Measurements from ENCODE around the gene MPZL3. TPM values are rescaled to one million over a fixed set of nuclear protein-coding genes. Genes with fewer than 3 reads are reported as not detected.

The MPZL3 gene
- polyA plus RNA-seq, 1 donor (not counting 4 experiments of a cell fraction or from before 2014, with no cell fraction given): 7.9 TPM

- Histone ChIP-seq H3K4me3 (ENCODE audit: control insufficient read depth in 2 of 3, extremely low read depth in 1 of 3, insufficient read depth in 2 of 3, low read depth in 1 of 3, low read length in 3 of 3) (no peak overlapping the region), H3K9me1 (ENCODE audit: control insufficient read depth, extremely low read depth, insufficient read depth, low read length) (no peaks in the 10 kb centered on the region), H4K20me1 (ENCODE audit: control insufficient read depth, extremely low read depth, insufficient read depth, low read length) (no peaks in the 10 kb centered on the region), H3K79me2 (ENCODE audit: control insufficient read depth, insufficient read depth, low read length) (no peaks in the 10 kb centered on the region), H3K9me3 (ENCODE audit: control insufficient read depth, low read depth, low read length) (no peaks in the 10 kb centered on the region), H3K4me2 (ENCODE audit: control insufficient read depth, extremely low read depth, insufficient read depth, low read depth, low read length) (no peak overlapping the region), H3K4me1 (ENCODE audit: control insufficient read depth, extremely low read depth, insufficient read depth, low read length) (peaks cover 10% of the 10 kb centered on the region), H3K27me3 (ENCODE audit: control insufficient read depth, extremely low read depth, insufficient read depth, low read length) (no peaks in the 10 kb centered on the region), H3K9ac (ENCODE audit: control insufficient read depth, extremely low read depth, insufficient read depth, low read length) (no peak overlapping the region), H3K36me3 (ENCODE audit: control insufficient read depth in 2 of 2, extremely low read depth in 1 of 2, insufficient read depth in 2 of 2, low read length in 2 of 2) (no peaks in the 10 kb centered on the region), H2AFZ (ENCODE audit: control insufficient read depth, low read length) (no peak overlapping the region), H3K27ac (ENCODE audit: control insufficient read depth, insufficient read depth, low read length) (no peak overlapping the region)
- dilution Hi-C loops (cut with MboI; ENCODE audit: extremely low pct_ligation_motif_present, low sequenced_read_pairs): no loop called here
- DNase-seq (ENCODE audit: low read depth, low spot score) (no peak), FAIRE-seq (no peak)
- TF ChIP-seq CTCF (optimal IDR thresholded peaks at IDR 0.05 in 1 of 3, IDR thresholded peaks at IDR 0.05 in 1 of 3, conservative IDR thresholded peaks at IDR 0.05 in 1 of 3; ENCODE audit: extremely low read depth in 1 of 3, insufficient read depth in 2 of 3, low read length in 3 of 3): no peak
- no peak for TF ChIP-seq EZH2 (IDR thresholded peaks at IDR 0.05; ENCODE audit: low read length)
Measured at GRCh38 chr11:118209033-118209432, 43.1 kb downstream of the MPZL3 start.

DNA sequence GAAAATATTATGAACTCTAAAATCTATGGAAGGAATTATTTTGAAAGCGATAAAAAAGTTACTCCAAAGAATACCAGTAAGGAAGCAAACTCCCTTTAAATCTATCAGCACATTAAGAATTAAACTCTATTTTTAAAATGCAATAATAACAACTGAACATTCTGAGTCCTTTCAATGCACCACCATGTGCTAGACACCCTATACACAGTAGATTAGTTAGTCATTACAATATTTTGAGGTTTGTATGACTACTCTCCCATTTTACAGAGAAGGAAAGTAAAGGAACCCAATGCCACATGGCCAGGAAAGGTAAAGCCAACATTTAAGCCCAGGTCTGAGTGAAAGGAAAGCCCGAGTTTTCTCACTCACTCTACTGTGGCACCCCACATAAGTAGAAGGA lies 45.1 kb downstream of the MPZL3 start:
- FAIRE-seq (no peak), DNase-seq (ENCODE audit: low read depth, low spot score) (no peak)
- H3K9me3 ChIP-seq (ENCODE audit: control insufficient read depth, low read depth, low read length): no peaks in the 10 kb centered on the region
- TF ChIP-seq EZH2 (IDR thresholded peaks at IDR 0.05; ENCODE audit: low read length): no peak
- TF ChIP-seq CTCF (optimal IDR thresholded peaks at IDR 0.05 in 1 of 3, IDR thresholded peaks at IDR 0.05 in 1 of 3, conservative IDR thresholded peaks at IDR 0.05 in 1 of 3; ENCODE audit: extremely low read depth in 1 of 3, insufficient read depth in 2 of 3, low read length in 3 of 3): no peak
- no peak overlapping the region for H3K27ac ChIP-seq (ENCODE audit: control insufficient read depth, insufficient read depth, low read length)
- H3K4me2 ChIP-seq (ENCODE audit: control insufficient read depth, extremely low read depth, insufficient read depth, low read depth, low read length): no peak overlapping the region
- peaks cover 10% of the 10 kb centered on the region for H3K4me1 ChIP-seq (ENCODE audit: control insufficient read depth, extremely low read depth, insufficient read depth, low read length)
- dilution Hi-C loops (cut with MboI; ENCODE audit: extremely low pct_ligation_motif_present, low sequenced_read_pairs): no loop called here
- no peaks in the 10 kb centered on the region for H3K9me1 ChIP-seq (ENCODE audit: control insufficient read depth, extremely low read depth, insufficient read depth, low read length)
- no peaks in the 10 kb centered on the region for H3K79me2 ChIP-seq (ENCODE audit: control insufficient read depth, insufficient read depth, low read length)
- no peaks in the 10 kb centered on the region for H3K27me3 ChIP-seq (ENCODE audit: control insufficient read depth, extremely low read depth, insufficient read depth, low read length)
- H3K36me3 ChIP-seq (ENCODE audit: control insufficient read depth in 2 of 2, extremely low read depth in 1 of 2, insufficient read depth in 2 of 2, low read length in 2 of 2): no peaks in the 10 kb centered on the region
- no peak overlapping the region for H3K4me3 ChIP-seq (ENCODE audit: control insufficient read depth in 2 of 3, extremely low read depth in 1 of 3, insufficient read depth in 2 of 3, low read depth in 1 of 3, low read length in 3 of 3)
- H3K9ac ChIP-seq (ENCODE audit: control insufficient read depth, extremely low read depth, insufficient read depth, low read length): no peak overlapping the region
- H2AFZ ChIP-seq (ENCODE audit: control insufficient read depth, low read length): no peak overlapping the region
- no peaks in the 10 kb centered on the region for H4K20me1 ChIP-seq (ENCODE audit: control insufficient read depth, extremely low read depth, insufficient read depth, low read length)

Measured in keratinocyte (primary cell).